ENCODE measurements around the gene FARSB.

GRCh38 chr2:222643134-222643533 is 12.8 kb downstream of the FARSB start:
- TF ChIP-seq EP300 (conservative IDR thresholded peaks at IDR 0.05; ENCODE audit: poor library complexity, severe bottlenecking), result no peak
- no peak for TF ChIP-seq CTCF (IDR thresholded peaks at IDR 0.05; ENCODE audit: poor library complexity, severe bottlenecking)
- TF ChIP-seq REST (IDR thresholded peaks at IDR 0.05; ENCODE audit: borderline replicate concordance), result no peak
- no peak for TF ChIP-seq RAD21 (conservative IDR thresholded peaks at IDR 0.05)
- TF ChIP-seq EZH2 (IDR thresholded peaks at IDR 0.05; ENCODE audit: borderline replicate concordance, insufficient read depth, low read length, poor library complexity, severe bottlenecking), result no peak
- no peak for TF ChIP-seq SMC3 (conservative IDR thresholded peaks at IDR 0.05; ENCODE audit: poor library complexity)
- TF ChIP-seq POLR2AphosphoS5 (IDR thresholded peaks at IDR 0.05), result no peak

All from neural cell (in vitro differentiated cells).